Upper lobe of left lung (tissue), 4 donors: ENCODE results near the gene ATP4B.

ENCODE experiments used
- EP300 ChIP-seq, 4 donors: sonication (generic); formaldehyde crosslinking; IDR thresholded peaks; one replicate each; pipeline ENCODE4 v1.5.1; 2017; ENCODE audit warnings: antibody characterized with exemption in 4 of 4, control low read depth in 2 of 4
- POLR2A ChIP-seq, 4 donors: fragments of 450-650 bp; IDR thresholded peaks; one replicate each; pipeline ENCODE4 v1.5.1; 2016 to 2017; ENCODE audit warnings: antibody characterized with exemption in 4 of 4, mild to moderate bottlenecking in 2 of 4
- TF ChIP-seq, protein P1 (sequence below), 6 experiments: fragments of 450-650 bp in 4 of 6; fragments of 200-600 bp in 2 of 6; sonication (generic) in 2 of 6; IDR thresholded peaks; one replicate each; pipeline ENCODE4 v1.5.1; 2016 to 2019; ENCODE audit warnings: antibody characterized with exemption in 6 of 6

DNA sequence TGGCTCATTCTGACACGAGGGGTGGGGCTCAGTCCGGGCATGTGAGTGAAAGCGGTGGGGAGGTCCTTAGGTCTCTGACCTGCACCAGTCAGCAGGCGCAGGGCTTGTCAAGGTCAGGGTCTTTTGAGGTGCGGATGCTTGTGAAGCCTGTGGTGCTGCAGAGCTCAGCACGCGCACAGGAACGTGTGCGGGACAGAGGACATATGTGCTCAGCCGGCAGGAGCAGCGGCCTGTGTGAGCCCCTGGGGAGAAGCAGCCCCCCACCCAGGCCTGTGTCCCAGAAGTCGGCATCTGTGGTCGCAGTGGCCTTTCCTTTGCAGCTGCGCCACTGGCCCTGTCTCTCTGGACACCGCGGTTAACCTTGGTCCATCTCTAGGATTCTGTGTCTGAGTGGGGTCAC lies 30.9 kb downstream of the ATP4B start:
- TF ChIP-seq, protein P1, sequence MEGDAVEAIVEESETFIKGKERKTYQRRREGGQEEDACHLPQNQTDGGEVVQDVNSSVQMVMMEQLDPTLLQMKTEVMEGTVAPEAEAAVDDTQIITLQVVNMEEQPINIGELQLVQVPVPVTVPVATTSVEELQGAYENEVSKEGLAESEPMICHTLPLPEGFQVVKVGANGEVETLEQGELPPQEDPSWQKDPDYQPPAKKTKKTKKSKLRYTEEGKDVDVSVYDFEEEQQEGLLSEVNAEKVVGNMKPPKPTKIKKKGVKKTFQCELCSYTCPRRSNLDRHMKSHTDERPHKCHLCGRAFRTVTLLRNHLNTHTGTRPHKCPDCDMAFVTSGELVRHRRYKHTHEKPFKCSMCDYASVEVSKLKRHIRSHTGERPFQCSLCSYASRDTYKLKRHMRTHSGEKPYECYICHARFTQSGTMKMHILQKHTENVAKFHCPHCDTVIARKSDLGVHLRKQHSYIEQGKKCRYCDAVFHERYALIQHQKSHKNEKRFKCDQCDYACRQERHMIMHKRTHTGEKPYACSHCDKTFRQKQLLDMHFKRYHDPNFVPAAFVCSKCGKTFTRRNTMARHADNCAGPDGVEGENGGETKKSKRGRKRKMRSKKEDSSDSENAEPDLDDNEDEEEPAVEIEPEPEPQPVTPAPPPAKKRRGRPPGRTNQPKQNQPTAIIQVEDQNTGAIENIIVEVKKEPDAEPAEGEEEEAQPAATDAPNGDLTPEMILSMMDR (IDR thresholded peaks at IDR 0.05), result no peak
- TF ChIP-seq POLR2A (IDR thresholded peaks at IDR 0.05) (no peak), EP300 (IDR thresholded peaks at IDR 0.05) (no peak)
